Colon (tissue), 2 donors: ENCODE data around the gene KRTAP10-8.
"Not testable (repeated sequence)": the region's sequence is repeated elsewhere in the genome, so short reads cannot be mapped to it uniquely, and the experiment has no call there.

Experiments
- FAIRE-seq: peaks from 2 replicates; lab custom pipeline; 2012; peaks lifted over from hg19 to GRCh38; lab: Jason Lieb, UNC
- donor health status: control.
- donor health status: control.

The KRTAP10-8 gene

GRCh38 chr21:44599264-44600029, 12.4 kb upstream of the KRTAP10-8 start:
- no peak for FAIRE-seq

- FAIRE-seq: not testable (repeated sequence)
Observed at GRCh38 chr21:44600118-44600978, 11.5 kb upstream of the KRTAP10-8 start, which contains the start of gene KRTAP10-7. KRTAP10-7 (plus strand) TSS chr21:44600597; CDS start chr21:44600622, 25 bp downstream.

GRCh38 chr21:44601091-44601490, 10.8 kb upstream of the KRTAP10-8 start:
- FAIRE-seq: not testable (repeated sequence)

GRCh38 chr21:44601596-44602462, 10.1 kb upstream of the KRTAP10-8 start:
- FAIRE-seq: no peak

- FAIRE-seq: no peak
Observed at GRCh38 chr21:44602463-44602850, 9.4 kb upstream of the KRTAP10-8 start.

GRCh38 chr21:44603109-44603875, 8.6 kb upstream of the KRTAP10-8 start:
- no peak for FAIRE-seq

GRCh38 chr21:44603911-44604310, 8.0 kb upstream of the KRTAP10-8 start:
- FAIRE-seq: no peak

GRCh38 chr21:44606495-44606894, 5.4 kb upstream of the KRTAP10-8 start:
- no peak for FAIRE-seq

- no peak for FAIRE-seq
Observed at GRCh38 chr21:44609193-44609592, 2.7 kb upstream of the KRTAP10-8 start.

- FAIRE-seq: not testable (repeated sequence)
Observed at GRCh38 chr21:44610157-44610843, 1.6 kb upstream of the KRTAP10-8 start.

- no peak for FAIRE-seq
Observed at GRCh38 chr21:44611551-44611950, 328 bp upstream of the KRTAP10-8 start.

GRCh38 chr21:44612669-44613229, 870 bp downstream of the KRTAP10-8 start:
- FAIRE-seq: no peak

GRCh38 chr21:44613386-44614155, 1.7 kb downstream of the KRTAP10-8 start:
- no peak for FAIRE-seq

- no peak for FAIRE-seq
Observed at GRCh38 chr21:44614161-44614631, 2.3 kb downstream of the KRTAP10-8 start.

GRCh38 chr21:44614961-44615391, 3.1 kb downstream of the KRTAP10-8 start:
- no peak for FAIRE-seq

- no peak for FAIRE-seq
Observed at GRCh38 chr21:44615466-44615865, 3.6 kb downstream of the KRTAP10-8 start.

- FAIRE-seq: no peak
Observed at GRCh38 chr21:44615911-44616590, 4.2 kb downstream of the KRTAP10-8 start.

- FAIRE-seq: no peak
Observed at GRCh38 chr21:44616591-44616926, 4.7 kb downstream of the KRTAP10-8 start.

GRCh38 chr21:44617071-44617501, 5.2 kb downstream of the KRTAP10-8 start:
- no peak for FAIRE-seq
